GM12878 (cell line): ENCODE data around the gene ROCK1. TPM values are rescaled to one million over a fixed set of nuclear protein-coding genes. Genes with fewer than 3 reads are reported as not detected.

Experiments used
- BCL3 ChIP-seq: IDR thresholded peaks from 2 replicates; pipeline ENCODE4 v1.6.1; 2011; ENCODE audit warnings: borderline replicate concordance, low read depth, mild to moderate bottlenecking, moderate library complexity, low read length; ENCODE audit not compliant: insufficient read depth, poor library complexity, severe bottlenecking
- ETV6 ChIP-seq, 2 experiments: fragments of 450-650 bp in 1 of 2; IDR thresholded peaks in 1 of 2; conservative IDR thresholded peaks in 1 of 2; 2 replicates each; pipeline ENCODE4 v1.6.1; 2014; ENCODE audit warnings: antibody characterized with exemption in 1 of 2, borderline replicate concordance in 1 of 2, low read depth in 1 of 2, mild to moderate bottlenecking in 1 of 2, moderate library complexity in 1 of 2
- GATAD2B ChIP-seq: fragments of 450-650 bp; conservative IDR thresholded peaks from 2 replicates; pipeline ENCODE4 v1.6.1; 2017; ENCODE audit warnings: low read depth, mild to moderate bottlenecking, moderate library complexity
- RAD21 ChIP-seq: IDR thresholded peaks from 2 replicates; pipeline ENCODE4 v1.6.1; 2011; ENCODE audit warnings: mild to moderate bottlenecking, low read depth, low read length, moderate library complexity; ENCODE audit not compliant: insufficient read depth
- polyA plus RNA-seq, 11 experiments: library from polyadenylated mRNA; depleted of rRNA in 4 of 11; unstranded in 6 of 11; stranded (reverse) in 5 of 11; fragments of >200 nt; fragmentation: Nextera tagmentation in 4 of 11; fragmentation: Illumina TruSeq in 1 of 11; extraction: Ambion mirVana in 4 of 11; extraction: Trizol in 1 of 11; gene quantifications; 1 replicate in 1 of 11; 2 replicates in 10 of 11; pipeline versions ENCODE4 v1.2.1 to v1.2.3, GENCODE V29; 2011 to 2016; ENCODE audit warnings: inconsistent platforms in 2 of 11, missing spikeins in 2 of 11, low read depth in 1 of 11
- total RNA-seq, 4 experiments: library from RNA; depleted of rRNA in 3 of 4; stranded (reverse); fragments of >200 nt in 3 of 4; fragmentation: Illumina TruSeq in 1 of 4; extraction: Trizol in 1 of 4; gene quantifications; 2 replicates each; pipeline versions ENCODE4 v1.2.1 to v1.2.3, GENCODE V29; 2013 to 2021
- TF ChIP-seq, protein P1 (sequence below): fragments of 450-650 bp; IDR thresholded peaks from 2 replicates; pipeline ENCODE4 v1.6.1; 2017; ENCODE audit warnings: antibody characterized with exemption, mild to moderate bottlenecking, moderate library complexity
- TF ChIP-seq, protein P2 (sequence below): fragments of 450-650 bp; IDR thresholded peaks from 2 replicates; pipeline ENCODE4 v1.6.1; 2017; ENCODE audit warnings: mild to moderate bottlenecking, low read depth, inconsistent platforms; ENCODE audit not compliant: poor library complexity, severe bottlenecking

The ROCK1 gene
- total and polyA plus RNA-seq, 10 of the 15 experiments (the other 5 are each of a cell fraction or from before 2014, with no cell fraction given) = 14.8 to 46.6 (median 29.5) TPM

DNA sequence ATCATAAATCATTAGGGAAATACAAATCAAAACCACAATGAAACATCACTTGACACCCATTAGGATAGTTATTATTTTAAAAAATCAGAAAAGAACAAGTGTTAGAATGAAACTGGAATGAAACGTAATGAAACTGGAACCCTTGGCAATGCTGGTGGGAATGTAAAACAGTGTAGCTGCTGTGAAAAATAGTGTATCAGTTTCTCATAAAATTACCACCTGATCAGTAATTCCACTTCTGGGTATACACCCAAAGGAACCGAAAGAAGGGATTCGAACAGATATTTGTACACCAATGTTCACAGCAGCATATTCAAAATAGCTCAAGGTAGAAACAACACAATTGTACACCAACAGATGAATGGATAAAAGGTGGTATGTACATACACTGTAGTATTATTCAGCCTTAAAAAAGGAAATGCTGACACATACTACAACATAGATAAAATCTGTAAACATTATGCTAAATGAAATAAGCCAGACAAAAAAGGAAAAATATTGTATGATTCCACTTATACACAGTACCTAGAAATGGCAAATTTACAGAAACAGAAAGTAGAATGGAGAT, 27.0 kb downstream of the ROCK1 start (continued):
- TF ChIP-seq, protein P1, sequence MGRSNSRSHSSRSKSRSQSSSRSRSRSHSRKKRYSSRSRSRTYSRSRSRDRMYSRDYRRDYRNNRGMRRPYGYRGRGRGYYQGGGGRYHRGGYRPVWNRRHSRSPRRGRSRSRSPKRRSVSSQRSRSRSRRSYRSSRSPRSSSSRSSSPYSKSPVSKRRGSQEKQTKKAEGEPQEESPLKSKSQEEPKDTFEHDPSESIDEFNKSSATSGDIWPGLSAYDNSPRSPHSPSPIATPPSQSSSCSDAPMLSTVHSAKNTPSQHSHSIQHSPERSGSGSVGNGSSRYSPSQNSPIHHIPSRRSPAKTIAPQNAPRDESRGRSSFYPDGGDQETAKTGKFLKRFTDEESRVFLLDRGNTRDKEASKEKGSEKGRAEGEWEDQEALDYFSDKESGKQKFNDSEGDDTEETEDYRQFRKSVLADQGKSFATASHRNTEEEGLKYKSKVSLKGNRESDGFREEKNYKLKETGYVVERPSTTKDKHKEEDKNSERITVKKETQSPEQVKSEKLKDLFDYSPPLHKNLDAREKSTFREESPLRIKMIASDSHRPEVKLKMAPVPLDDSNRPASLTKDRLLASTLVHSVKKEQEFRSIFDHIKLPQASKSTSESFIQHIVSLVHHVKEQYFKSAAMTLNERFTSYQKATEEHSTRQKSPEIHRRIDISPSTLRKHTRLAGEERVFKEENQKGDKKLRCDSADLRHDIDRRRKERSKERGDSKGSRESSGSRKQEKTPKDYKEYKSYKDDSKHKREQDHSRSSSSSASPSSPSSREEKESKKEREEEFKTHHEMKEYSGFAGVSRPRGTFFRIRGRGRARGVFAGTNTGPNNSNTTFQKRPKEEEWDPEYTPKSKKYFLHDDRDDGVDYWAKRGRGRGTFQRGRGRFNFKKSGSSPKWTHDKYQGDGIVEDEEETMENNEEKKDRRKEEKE = no peak
- no peak for TF ChIP-seq GATAD2B
- no peak for TF ChIP-seq BCL3
- TF ChIP-seq ETV6 (conservative IDR thresholded peaks at IDR 0.05 in 1 of 2, IDR thresholded peaks at IDR 0.05 in 1 of 2; ENCODE audit: borderline replicate concordance in 1 of 2, low read depth in 1 of 2) = no peak
- TF ChIP-seq, protein P2, sequence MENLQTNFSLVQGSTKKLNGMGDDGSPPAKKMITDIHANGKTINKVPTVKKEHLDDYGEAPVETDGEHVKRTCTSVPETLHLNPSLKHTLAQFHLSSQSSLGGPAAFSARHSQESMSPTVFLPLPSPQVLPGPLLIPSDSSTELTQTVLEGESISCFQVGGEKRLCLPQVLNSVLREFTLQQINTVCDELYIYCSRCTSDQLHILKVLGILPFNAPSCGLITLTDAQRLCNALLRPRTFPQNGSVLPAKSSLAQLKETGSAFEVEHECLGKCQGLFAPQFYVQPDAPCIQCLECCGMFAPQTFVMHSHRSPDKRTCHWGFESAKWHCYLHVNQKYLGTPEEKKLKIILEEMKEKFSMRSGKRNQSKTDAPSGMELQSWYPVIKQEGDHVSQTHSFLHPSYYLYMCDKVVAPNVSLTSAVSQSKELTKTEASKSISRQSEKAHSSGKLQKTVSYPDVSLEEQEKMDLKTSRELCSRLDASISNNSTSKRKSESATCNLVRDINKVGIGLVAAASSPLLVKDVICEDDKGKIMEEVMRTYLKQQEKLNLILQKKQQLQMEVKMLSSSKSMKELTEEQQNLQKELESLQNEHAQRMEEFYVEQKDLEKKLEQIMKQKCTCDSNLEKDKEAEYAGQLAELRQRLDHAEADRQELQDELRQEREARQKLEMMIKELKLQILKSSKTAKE = no peak
- no peak for TF ChIP-seq RAD21
